OCI-LY7 (cell line): ENCODE results near the gene KIAA1671.

Experiments
- CTCF ChIP-seq: fragments of 200-600 bp; sonication (generic); conservative IDR thresholded peaks from 2 replicates; pipeline ENCODE4 v1.5.1; 2014; ENCODE audit warnings: mild to moderate bottlenecking, antibody characterized with exemption, low read length, moderate library complexity, mixed read lengths
- EZH2phosphoT487 ChIP-seq: fragments of 200-600 bp; sonication (generic); IDR thresholded peaks from 2 replicates; pipeline ENCODE4 v1.6.1; 2018; ENCODE audit warnings: low read depth, borderline replicate concordance, mild to moderate bottlenecking, mixed run types, antibody characterized with exemption, low read length, moderate library complexity, mixed read lengths

GRCh38 chr22:25143156-25144076 is 190.9 kb downstream of the KIAA1671 start:
- no peak for TF ChIP-seq CTCF
- no peak for TF ChIP-seq EZH2phosphoT487
